GM18502 (cell line): ENCODE measurements around the gene PDZRN3.
A peak's percentile ranks its signal among the peaks of the same experiment; 100 is the strongest.
"Not testable (repeated sequence)": the region's sequence is repeated elsewhere in the genome, so short reads cannot be mapped to it uniquely, and the experiment has no call there.

Experiments used
- ATAC-seq: cut with Tn5 transposase; IDR thresholded peaks from one replicate; pipeline ENCODE4 v1.9.1; 2021; ENCODE audit warnings: mild to moderate bottlenecking; ENCODE audit not compliant: unreplicated experiment, poor library complexity

Gene PDZRN3

DNA sequence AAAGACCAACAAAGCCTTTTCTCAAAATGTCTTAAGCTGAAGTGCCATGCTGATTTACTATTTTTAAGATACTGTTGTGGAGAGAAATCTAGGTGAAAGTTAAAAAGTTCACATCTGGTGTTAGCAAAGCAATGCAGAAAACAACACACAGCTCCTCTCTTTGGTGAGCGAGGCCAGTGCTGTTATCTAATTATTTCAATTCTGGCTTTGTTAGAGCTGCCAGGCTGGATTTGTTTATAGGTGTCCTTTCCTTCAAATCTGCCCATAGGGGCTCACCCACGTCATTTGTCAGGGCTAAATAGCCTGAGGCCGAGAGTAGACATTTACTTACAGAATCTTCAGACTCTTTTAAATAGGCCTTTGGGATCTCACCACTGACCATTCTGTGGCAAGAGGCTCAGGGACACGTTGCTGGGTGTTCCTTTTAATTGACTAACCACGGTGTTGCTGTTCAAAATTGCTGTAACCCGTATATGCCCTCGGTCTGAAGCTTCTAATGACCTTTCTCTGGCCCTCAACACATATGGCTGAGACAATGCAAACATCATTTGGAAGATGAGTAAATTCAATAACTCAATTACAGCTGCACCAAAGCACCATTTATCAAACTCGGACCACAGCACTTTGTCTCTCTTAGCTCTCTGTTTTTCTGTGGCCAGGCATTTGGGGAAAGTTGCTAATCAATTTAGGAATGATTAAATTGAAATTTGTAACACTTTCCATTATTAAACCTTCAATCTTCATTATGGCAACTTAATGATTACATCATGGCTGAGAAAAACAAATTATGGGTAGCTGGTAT lies 152.6 kb downstream of the PDZRN3 start:
- ATAC-seq, result no peak

DNA sequence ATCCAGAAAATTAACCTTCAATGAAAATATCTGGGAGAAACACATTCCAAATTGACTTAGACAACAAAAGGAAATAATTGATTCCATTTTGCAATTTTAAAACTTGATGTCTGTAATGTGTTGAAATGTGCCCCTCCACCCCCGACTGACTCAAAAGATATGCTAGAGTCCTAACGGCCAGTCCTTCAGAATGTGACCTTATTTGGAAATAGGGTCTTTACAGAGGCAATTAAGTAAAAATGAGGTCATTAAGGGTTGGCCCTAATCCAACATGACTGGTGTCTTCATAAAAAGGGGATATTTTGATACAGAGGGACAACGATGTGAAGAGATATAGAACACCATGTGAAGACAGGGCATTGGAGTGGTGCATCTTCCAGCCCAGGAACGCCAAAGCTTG lies 153.9 kb downstream of the PDZRN3 start:
- no peak for ATAC-seq

DNA sequence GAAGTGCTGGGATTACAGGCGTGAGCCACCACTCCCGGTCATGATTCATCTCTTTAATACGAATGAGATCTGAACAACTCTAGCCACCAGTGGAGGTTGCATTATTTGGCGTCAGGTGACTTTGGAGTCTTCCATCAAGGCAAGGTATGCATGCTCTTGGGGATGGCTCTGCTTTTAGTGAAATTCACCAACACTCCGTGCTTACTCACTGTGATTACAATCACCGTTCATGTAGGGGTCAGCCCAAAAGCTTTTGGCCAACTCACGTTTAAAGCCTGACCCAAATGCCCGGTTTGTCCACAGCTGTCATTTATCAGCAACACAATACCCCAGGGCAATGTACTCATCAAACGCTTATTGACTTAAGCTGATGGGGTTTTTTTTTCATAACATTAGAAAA lies 155.4 kb downstream of the PDZRN3 start:
- ATAC-seq, result no peak

DNA sequence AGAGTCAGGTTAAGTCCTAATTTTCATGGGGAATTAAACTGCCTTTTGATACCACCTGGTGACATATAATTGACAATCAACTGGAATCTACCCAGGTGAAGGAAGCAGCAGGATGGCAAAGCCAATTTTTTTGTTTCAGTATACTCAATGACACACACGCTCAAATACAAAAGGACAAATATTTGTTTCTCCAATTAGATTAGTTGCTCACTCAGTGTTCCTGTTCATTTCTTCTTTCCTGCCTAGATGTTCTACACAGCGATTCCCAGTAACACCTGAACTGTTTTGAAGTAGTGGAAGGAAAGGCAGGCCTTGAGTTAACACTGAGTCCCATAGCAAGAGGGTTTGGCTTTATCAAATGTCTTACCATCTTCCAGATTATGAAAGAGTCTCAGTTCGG lies 157.5 kb downstream of the PDZRN3 start:
- ATAC-seq, result no peak

DNA sequence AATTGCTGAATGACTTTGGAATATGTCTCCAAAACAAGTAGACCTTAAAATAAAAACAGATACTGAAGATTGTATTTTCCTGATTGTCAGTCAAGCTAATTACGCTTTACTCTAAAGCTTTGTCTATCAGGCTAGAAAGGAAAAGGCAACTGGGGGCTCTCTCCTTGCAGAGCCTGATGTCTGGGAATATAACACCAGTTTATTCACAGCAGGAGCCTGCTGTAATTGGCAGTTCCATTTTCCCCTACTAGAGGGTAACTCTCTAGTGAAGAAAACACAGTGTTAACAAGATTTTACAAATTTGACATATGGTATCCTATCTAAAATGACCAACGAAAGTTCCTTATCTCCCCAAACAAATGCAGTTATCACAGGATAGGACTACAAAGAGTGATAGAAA lies 158.8 kb downstream of the PDZRN3 start:
- ATAC-seq, result no peak

DNA sequence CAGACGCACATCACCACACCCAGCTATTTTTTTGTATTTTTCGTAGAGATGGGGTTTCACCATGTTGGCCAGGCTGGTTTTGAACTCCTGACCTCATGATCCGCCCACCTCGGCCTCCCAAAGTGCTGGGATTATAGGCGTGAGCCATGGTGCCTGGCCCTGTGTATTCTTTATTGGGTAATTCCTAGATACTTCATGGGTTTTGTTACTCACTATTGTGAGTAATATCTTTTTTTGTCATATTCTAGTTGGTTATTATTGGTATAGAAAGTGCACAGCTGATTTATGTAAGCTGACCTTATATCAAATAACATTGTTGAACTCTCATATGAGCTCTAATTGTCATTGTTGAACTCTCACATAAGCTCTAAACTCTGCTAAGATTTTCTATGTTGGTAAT lies 160.6 kb downstream of the PDZRN3 start:
- not testable (repeated sequence) for ATAC-seq

DNA sequence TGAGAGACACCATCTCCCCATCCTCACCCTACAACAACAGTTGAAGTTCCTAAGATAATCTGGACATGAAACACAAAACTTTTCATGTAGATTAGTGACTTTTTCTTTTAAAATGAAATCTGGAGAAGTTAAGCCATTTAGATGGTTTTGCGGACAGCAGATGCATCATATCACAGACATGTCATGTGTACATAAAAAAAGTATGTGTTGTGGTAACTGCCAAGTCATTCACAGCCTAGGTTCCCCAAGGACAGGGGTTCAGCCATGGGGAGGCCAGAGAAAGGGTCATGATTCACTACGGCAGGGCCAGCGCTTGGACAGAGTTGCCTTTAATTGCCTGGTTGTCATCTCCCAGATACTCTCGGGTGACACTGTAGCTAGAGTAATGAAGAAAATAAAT lies 163.2 kb downstream of the PDZRN3 start:
- ATAC-seq, result no peak

DNA sequence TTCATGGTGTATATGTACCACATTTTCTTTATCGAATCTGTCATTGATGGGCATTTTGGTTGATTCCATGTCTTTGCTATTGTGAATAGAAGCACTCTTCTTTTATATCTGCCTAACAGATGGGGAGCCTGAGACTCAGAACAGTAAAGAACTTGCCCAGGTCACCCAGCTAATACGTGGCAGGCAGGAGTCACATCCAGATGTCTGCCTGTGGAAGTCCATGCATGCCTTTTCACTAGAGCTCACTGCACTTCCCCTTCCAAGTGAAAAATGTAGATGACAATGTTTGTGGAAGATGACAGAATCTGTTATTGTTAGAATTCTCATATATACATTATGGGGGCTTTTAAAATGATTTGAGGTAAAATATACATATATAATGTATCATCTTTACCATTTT lies 165.0 kb downstream of the PDZRN3 start:
- no peak for ATAC-seq

DNA sequence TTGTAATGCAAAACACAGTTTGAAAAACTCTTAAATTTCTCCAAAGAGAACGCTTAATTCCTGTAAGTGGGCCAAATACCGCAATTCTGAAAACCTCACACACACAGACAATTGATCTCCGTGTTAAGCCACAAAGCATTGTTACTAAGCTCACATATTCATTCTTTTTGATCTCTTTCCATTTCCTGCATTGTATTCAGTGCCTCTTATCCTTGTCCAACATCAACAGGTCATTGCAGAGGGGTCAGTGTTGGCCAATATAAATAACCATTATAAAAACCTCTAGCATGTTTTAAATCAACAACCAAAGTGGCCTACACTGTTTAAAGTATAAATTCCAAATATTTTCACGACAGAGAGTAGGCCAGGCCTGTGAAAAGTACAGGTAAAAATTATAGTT lies 171.1 kb downstream of the PDZRN3 start:
- ATAC-seq, result no peak

DNA sequence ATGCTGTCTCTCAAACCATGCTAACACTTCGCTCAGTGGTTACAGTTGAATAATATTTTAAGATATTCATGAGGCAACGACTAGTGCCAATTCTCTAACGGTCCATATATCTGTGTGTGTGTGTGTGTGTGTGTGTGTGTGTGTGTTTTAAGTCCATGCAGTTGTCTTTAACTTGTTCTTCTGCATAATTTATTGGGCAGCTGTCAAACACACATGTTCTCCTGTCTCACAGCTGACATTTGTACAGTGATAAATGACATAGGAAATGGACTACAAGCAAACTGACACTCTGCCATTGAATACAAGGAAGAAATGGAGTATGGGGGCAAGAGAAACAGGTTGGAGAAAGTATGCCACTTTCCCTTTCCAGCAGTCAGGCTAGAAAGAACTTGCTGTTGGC lies 172.0 kb downstream of the PDZRN3 start:
- no peak for ATAC-seq

DNA sequence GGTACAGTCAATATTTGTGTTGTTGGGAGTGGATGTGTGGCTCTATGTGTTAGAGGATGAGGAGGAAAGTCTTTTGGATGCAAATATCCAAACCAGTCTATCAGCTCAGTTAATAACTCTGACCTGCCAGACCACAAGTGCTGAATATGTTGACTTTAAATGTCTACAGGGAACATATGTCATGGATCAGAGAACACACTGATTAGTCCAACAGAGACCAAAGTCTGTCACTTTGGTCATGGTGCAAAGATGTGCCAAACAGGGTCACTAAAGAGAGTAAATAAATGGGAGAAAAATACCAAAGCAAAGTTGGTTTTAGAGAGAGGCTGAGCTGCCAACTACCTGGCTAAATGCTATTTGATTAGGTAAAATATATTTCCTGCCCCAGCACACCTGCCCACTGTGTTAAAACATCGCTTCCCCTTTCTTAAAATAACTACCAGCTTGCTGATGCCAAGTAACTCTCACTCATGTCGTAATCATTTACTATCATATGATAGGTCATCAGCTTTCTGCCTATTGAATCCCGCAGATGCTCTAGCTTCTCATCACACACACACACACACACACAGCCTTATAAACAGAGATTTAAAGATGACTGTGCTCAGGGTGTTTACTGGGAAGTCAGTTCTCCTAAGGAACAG lies 173.3 kb downstream of the PDZRN3 start:
- peak; percentile 28 for ATAC-seq

DNA sequence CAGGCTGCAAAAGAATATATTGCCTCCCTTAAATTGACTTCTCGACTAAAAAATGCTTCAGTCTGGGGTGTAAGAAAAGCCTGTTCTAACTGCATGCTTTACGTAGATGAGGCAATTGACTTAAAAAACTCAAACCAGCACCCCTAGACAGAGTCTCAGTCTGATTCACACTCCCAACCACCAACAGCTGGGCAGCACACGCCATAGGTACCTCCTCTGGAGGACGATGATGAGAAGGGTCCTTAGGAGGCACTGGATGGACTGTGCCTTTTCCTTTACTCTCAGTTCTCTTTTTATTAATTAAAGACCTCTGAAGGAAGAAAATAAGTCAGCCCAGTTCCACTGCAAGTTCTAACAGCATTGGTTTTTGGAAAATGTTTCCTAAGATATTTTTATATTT lies 175.0 kb downstream of the PDZRN3 start:
- peak; percentile 44 for ATAC-seq

DNA sequence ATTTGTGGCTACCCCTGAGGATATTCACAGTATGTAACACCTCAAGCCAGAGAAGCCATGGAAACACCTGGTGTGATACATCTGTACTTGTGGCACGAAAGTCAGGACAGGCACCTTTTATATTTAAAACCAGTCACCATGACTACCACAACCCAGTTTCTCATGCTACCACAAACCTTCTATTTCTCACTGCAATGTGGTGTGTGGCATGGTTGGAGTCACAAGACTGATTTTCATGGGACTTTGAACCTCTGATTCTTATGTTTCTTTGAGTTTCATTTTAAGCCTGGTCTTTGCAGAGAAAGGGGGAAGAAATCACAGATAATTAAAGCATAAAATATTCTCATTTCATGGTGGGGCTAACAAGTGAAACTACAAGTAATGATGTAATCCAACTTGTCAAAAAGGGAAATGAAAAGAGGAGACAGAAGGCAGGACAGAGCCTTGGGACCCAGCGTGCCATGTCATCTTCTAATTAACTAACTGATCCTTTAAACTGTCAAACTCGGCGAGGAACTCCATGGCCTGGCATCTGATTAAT lies 175.9 kb downstream of the PDZRN3 start:
- ATAC-seq, result peak; percentile 92

DNA sequence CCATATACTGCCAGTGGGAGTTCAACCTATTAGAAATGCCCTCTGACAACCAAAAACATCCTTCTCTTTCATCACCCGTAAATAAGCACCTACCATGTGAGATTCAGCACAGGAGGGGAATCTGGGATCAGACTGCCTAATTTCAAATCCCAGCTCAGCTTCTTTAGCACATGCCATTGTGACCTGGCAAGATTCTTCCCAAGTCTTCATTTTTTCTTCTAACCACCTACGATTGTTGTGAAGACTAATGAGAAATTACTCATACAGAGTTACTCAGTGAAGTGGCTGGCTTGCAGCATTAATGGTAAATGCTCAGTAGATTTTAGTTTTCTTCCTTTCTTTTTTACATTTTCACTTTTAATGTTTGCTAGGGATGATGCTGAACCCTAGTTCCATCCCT lies 176.7 kb downstream of the PDZRN3 start:
- ATAC-seq, result peak; percentile 1

DNA sequence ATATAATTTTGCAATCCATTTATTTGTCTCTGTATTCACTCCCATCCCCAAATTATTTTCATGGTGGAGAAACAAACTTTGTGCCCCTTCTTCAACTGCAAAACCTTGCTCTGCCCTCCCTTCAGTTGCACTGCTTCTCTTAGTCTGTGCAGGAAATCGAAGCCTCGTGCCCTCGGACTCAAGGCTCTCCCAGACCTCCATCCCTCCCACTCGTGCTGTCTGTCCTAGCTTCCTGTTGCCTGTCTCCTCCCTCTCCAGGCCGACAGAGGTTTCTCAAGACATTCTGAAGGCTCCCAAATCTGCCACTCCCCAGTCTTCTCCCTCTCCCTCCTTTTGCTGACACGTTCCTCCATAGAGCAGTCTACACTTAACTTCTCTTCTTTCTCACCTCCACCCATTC lies 177.6 kb downstream of the PDZRN3 start:
- no peak for ATAC-seq

DNA sequence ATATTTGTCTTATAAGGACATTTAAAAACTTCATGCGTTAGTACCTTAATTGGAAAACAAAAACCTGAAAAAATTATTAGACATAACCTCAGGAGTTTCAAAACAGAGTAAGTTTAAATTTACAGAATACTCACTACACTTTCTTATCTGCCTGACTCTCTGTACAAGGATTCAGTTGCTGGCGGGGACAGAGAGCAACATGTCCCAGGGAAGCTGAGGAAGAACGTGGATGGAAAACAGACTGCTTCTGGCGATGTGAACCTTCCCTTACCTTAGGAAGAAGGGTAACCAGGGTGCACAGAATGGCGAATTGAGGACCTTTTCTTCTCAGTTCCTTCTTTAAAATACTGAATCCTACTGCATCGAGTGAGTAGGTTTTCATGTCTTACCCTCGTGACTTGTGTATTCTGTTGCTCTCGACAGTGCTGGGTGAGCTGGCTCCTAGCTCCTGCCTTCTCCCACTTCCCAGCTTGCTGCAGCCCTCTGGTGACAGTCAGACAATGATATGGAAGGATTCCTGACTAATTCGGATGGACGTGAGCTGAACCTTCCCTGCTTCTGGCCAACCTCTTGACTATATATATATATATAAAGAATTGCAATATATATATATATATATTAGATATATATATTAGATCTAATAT lies 178.2 kb downstream of the PDZRN3 start:
- no peak for ATAC-seq

DNA sequence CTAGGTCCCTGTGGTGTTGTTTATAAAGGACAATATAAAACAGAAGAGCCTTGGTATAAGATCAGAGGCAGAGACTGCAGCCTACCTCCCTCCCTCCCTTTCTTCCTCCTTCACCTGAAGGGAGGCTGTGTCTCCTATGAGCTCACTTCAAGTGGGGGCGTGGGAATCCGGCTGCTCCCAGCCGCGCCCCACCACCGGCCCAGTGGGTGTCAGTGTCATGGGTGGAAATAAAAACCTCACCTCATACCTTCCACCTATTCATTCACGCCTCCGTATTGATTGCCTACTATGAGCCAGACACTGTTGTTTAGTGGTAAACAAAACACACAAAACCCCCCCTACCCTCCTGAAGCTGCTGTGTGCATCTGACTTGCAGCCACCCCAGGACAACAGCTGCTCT lies 181.9 kb downstream of the PDZRN3 start:
- ATAC-seq, result no peak

DNA sequence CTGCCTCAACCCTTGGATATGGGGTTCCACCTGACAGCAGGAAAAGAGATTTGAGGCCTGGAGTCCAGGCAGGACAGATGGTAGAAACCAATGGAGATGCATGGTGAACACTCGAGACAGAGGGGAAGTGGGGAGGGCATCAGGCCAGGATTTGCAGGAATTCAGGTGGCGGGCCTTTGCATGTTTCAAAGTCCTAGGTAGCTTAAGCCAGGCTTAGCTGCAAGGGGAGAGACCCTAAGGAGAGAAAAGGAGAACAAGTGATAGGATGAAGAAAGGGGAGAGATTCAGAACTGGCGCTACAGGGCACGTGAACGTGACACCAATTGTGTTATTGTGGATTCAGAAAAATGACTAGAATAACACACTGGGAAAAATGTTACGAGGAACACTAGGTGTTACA lies 182.6 kb downstream of the PDZRN3 start:
- ATAC-seq, result no peak

DNA sequence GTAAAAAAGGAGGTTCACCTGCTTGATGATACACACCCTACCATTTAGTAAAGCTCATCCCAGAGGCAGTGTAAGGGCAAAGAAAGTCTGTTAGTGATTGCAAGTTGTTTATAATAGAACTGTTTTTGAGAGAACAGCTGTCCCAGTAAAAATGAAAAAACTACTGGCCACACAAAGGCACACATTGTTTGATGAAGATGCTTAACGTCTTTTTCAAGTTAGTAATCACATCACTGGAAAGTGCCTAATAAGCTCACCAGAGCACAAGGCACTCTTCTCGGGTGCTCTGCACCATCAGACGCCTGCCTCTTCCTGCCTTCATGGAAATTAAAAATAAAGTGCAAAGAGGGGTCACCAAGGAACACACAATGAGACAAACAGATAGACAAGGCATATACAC lies 186.9 kb downstream of the PDZRN3 start:
- no peak for ATAC-seq

DNA sequence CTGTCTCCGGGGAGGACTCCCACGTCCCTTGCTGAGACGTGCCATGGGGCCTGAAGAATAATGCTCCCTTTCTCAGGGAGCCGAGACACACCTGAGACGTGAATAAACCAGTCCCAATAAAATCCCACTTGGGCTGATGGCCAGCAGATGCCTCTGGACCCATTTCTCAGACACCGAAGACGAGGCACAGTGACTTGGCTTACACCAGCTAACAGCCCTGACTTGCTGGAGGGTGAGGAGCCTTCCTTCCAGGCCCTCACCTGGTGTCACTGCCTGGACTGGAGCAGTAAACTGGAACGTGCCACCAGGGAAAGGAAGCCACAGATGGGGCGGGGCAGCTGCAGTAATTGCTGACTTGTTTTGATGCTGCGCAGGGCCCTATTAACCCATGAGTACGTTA lies 189.7 kb downstream of the PDZRN3 start:
- no peak for ATAC-seq

DNA sequence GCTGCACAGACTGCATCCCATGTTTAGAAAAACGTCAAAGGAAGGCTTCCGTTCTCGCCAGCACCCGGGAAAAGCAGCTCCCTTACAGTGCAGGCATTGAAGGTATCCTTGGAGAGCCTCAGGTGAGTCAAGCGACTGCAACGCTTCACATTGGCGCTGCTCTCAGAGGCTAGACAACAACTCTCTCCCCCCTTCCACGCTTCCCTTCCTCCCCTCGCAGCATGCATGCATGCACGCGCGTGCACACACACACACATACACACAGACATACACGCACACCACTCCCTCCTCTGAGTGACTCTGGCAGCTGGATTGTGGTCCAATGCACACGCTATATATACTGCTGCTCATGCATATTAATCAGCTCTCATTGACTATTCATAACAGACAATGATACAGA lies 191.1 kb downstream of the PDZRN3 start:
- ATAC-seq, result no peak
